GM21515 (cell line): ENCODE data around the gene OBP2A.

ENCODE experiments used
- ATAC-seq: cut with Tn5 transposase; IDR thresholded peaks from one replicate; pipeline ENCODE4 v1.9.1; 2021; ENCODE audit not compliant: unreplicated experiment

The OBP2A gene

DNA sequence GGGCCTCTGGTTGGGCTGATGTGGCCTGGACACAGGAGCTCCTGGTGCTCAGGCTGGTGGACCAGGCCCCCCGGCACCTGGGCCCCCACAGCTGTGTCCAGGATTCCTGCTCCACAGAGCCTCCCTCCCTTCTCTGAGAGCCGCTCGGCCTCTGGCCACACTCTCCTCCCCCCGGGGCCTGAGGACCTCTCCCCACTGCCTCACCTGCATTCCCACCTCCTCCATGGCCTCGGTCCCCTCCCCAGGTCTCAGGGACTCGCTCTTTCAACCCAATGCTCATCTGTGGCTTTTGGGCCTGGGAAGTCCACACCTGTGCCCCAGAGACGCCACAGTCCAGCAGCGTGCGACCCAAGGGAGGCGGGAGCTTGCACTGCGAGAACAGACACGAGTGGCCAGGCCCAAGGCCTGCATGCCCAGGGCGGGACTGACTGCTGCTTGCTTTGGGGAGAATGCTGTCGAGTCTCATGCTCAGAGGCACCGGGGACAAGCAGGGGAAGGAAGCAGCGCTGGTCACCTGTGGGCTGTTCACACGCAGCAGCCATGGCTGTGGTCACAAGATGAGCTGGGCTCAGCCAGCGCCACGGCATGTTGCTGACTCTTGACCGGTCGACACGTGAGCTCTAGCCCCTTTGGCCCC, 30.2 kb downstream of the OBP2A start:
- ATAC-seq: no peak

DNA sequence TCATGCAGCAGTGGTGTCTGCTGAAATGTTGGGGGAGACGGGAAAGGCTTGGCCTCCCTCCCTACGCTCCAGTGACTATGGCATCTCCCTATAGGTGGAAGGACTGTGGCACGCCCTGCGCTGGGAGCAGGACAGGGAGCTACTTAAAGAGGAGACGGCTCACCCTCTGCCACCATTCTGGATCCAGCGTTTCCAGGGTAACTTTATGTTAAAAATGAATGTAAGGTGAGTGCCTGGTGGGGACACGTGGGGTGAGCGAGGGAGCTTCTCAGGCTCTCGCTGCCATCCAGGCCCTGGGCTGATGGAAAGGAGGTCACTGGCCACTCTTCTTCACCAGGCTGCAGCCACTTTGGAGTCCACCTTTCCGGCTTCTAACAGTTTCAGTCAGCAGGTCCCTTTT, 31.3 kb downstream of the OBP2A start:
- ATAC-seq: no peak

DNA sequence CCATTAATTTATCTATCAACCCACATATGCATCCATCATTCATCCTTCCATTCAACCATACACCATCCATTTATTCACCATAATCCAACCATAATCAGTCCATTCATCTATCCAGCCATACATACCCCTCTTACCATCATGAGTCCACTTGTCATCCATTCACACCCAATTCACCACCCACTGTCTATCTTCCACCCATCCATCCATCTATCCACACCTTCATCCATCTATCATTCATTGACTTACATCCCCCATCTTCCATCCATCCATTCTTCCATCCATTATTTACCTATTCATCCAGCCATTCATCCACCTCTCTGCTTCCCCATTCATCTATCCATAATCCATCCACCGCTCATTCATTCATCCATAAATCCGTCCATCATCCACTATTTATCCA, 33.4 kb downstream of the OBP2A start:
- ATAC-seq: no peak

DNA sequence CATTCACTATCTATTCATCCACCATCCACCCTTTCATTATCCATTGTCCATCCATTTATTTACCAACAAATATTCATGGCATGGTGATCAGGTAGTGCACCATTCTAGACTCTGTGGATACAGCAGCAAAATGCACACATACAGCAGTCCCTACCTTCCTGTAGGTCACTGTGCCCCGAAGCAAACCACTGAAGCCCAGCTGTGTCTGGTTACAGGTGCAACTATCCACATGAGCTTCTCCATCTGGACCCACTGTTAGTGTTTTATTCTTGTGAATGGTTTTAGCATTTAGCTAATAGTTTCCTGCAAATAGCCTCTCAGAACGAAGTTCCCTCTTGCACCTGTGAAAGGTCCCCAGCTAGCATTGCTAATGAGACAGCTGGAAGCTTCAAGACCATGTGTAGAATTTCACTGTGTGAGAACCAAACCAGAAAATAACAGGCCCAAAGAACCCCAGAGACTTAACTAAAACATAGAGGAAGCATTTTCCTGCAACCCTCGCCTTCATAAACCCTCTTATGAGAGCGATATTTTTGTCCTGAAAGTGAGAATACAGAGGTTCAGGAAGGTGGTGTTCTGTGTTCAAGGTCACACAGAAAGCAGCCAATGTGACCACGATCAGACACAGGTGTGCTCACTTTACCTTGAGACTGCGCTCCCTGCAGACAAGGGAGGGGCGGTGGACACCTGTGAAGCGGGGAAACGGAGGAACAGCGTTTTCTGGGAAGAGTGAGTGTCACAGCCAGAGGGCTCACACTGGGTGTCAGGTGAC, 34.1 kb downstream of the OBP2A start:
- no peak for ATAC-seq

DNA sequence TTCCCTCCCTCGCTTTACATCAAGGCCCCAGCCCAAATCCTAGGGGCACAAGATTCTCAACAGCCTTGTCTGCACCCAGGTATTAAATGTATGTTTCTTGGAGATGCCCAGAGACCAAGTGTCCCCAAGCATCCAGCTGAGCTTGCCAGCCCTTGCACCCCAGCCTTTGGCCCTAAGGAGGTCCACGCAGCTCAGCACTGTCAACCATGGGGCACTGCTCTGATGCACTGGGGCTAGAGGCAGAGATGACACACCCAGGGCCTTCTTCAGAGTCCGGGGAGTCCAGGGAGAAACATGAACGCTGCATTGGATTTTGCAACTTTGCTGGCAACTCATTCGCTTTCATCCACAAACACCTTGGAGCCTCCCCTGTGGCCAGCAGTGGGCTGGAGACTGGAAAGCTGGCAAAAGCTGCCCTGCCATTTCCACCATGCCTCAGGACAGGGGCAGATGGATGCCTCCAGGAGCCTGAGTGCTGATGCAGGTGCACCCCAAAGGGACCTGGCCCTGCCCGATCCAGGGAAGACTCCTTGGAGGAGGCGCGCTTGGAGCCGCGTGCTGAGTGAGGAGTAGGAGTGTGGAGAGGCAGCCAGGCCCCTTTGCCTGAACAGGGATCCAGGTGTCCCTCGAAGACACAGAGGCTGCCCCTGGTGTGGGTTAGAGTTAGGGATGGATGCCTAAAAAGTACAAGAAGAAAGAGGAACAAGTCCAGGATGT, 34.9 kb downstream of the OBP2A start:
- no peak for ATAC-seq

DNA sequence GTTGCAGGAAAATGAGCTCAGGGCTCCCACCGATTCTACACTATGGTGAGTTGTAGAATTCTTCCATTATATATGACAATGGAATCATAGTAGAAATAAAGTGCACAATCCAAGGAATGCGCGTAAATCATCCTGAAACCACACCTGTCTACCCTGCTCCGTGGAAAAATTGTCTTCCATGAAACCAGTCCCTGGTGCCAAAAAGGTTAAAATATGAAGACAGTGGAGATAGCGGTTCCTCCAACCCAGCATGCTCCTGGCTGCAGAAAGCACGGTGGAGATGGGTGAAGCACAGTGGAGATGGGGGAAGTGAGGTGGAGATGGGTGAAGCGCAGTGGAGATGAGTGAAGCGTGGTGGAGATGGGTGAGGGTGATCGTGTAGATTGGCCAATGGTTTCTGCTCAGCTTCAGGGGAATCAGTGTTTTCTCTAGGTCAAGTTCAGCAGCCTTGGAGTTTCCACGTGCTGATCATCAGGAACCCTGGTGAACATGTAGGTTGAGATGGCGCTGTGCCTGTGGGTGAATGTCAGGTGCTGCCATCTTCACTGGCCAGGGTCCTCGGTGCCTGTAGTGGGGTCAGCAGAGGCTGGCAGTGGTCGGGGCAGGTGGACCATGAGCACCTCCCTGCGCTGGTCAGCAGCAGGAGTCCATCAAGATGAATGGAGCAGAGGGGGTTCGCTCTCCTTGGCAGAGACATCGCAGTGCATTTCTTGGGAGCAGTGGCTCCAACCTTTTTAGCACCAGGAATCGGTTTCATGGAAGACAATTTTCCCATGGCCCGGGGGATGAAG, 35.9 kb downstream of the OBP2A start:
- no peak for ATAC-seq

DNA sequence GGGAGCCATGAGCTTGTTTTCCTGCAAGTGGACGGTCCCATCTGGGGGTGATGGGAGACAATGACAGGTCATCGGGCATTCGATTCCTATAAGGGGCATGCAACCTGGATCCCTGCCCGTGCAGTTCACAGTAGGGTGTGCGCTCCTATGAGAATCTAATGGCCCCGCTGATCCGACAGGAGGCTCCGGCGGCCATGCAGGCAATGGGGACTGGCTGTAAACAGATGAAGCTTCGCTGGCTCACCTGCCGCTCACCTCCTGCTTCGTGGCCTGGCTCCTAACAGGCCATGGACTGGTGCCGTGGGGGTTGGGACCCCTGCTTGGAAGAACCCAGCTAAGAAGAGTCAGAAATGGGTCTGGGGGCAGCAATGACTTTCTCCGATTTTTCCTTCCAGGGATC, 36.6 kb downstream of the OBP2A start:
- no peak for ATAC-seq

DNA sequence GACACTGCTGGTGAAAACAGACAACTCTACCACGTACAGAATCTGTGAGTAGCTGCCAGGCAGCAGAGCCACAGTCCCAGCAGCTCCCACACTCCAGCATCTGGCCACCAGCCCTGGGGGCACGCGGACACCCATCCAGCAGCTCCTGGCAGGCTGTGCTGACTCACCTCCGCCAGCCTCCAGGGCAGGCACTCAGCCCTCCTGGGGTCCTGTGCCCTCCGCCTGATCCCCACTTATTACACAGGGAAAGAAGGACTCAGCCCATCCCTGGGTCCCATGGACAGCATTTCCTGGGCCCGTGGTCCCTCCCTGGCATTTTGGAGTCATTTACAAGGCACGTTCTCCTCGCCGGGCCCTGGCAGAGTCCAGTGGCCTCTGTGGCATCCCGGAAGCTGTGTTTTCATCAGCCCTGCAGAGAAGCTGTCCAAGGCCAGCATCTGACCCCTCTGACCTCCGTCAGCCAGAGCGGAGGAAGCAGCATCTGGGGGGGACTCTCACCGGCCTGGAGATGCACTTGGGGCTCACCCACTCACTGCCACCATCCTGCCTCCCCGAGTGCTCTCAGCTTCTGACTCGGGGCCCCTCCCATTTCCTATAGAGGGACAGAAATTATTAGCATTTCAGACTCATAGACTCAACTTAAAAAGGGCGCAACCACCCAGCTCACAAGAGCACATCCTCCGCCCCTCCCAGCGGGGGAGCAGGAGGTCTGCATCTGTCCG, 37.2 kb downstream of the OBP2A start:
- ATAC-seq: no peak

DNA sequence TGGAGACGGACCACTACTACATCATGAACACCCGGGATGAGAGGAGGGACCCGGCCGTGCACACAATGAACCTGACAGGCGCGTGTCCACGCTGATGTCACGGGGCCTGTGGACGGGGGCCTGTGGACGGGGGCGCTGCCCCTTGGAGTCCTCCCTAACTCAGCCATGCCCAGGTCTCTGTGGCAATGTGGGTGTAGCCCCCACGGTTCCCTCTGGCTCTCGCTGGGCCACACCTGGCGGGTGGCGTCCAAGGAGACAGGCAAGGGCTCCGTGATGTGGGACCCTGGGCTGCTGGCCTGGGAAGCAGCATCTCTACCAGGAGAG, 37.7 kb downstream of the OBP2A start:
- ATAC-seq: no peak

DNA sequence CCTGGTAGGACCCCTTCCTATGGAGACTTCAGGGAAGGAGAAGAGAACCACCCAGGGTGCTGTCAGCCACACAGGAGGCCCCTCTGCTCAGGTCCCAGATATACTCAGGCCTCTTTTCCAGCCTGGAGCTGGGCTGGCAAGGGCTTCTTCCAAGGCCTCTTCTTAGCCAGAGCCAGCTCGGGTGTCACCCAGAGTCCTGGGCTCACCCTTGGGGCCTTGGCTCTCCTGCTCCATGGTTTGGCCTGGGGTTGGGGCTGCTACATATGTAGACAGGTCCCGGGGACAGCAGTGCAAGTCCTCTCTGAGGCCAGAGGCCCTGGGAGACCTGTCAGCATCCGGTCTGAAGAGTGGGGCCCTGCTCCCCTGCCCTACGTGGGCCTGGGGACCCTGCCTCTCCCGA, 38.4 kb downstream of the OBP2A start:
- ATAC-seq: no peak

DNA sequence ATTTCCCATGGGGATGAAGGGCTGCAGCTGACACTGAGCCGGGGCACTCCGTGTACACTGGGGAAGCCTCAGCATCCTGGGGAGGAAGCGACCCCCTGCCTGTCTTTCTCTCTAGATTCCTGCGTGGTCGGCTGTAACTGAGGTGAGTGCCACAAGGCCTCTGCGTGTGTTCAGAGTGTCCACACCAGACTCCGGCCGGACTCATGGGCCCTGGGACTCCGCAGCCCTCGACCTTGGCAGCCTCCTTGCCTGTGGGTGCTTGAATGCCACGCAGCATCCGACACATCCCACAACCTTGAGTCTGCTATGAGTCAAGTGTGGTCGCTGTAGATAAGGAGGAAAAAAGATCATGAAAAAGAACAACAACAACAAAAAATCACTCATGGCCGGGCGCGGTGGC, 39.0 kb downstream of the OBP2A start:
- ATAC-seq: no peak

DNA sequence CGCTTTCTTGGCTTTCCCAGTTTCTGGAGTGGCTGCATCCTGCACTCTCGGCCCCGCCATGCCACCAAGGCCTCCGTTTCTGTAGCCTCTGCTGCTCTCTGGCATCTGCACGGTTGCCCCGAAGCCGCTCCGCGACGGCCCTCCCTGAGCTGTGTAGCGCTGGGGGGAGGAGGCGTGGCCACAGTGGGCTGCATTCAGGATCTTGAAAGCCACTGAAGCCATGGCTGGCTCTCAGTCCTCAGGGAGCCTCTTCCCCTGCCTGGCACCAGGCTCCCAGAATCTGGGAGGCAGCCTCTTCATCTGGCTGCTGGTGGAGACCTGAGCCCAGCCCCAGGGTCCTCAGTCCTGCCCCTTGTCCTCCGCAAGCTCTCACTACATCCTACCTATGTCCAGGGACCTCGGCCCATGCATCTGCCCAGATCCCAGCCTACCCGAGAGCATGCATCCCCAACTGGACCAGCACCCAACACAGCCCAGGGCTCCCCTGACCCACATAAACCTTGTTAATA, 40.7 kb downstream of the OBP2A start:
- ATAC-seq: no peak

DNA sequence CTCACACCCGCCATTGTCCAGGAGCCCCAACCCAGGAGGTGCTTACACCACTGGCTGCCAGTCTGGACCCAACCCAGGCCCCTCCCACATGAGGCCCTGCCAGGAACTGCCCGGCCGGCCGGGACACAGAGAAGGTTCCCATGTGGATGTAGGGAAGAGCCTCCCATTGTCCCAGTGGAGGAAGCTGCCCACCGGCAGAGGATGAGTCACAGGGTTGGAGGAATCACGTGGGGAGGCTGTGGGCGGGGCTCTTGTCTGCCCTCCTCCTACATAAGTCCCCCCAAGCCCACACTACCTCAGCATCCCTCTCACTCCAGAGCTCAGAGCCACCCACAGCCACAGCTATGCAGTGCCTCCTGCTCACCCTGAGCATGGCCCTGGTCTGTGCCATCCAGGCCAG, 41.7 kb downstream of the OBP2A start:
- no peak for ATAC-seq

DNA sequence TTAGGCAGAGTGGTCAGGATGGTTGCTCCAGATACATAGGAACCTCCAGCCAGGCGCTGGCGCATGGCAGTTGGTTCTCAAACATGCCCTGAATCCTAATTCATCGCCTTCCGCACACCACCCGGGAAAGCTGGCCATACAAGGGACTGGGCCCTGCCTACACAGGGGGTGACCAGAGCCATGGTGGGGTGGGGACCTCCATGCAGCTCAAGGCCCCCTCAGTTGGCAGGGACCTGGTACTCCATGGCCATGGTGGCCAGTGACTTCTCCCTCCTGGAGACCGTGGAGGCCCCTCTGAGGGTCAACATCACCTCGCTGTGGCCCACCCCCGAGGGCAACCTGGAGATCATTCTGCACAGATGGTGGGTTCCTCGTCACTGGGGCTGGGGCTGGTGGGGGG, 42.4 kb downstream of the OBP2A start:
- no peak for ATAC-seq

DNA sequence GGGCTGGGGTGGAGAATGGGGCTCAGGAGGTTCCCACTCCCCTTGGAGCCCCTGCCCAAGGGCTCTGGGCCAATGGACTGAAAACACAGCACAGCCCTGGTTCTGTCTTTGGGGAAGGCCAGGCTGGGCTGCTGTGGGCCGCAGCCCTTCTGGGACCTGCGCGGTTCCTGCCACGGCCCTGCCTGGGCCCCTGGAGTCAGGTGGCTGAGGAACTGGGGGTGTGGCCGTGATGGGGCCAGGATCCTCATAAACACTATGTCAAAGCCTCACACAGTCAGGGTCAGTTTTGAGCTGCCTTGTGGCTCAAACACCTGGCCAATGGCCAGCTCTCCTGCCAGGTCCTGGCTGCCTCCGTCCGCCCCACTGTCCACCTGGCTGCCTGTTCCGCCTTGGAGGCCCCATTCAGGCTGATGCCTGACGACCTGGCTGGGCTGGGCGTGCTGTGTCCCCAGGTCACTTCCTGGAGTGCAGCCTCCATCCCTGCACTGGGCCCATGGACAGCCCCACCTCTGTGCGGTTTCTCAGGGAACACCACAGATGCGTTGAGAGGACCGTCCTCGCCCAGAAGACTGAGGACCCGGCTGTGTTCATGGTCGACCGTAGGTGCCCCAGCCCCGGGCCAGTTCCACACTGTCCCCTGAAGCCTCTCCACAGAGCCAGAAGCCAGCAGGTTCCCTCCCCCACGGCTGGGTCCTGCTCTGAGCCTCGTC, 43.1 kb downstream of the OBP2A start:
- ATAC-seq: no peak

DNA sequence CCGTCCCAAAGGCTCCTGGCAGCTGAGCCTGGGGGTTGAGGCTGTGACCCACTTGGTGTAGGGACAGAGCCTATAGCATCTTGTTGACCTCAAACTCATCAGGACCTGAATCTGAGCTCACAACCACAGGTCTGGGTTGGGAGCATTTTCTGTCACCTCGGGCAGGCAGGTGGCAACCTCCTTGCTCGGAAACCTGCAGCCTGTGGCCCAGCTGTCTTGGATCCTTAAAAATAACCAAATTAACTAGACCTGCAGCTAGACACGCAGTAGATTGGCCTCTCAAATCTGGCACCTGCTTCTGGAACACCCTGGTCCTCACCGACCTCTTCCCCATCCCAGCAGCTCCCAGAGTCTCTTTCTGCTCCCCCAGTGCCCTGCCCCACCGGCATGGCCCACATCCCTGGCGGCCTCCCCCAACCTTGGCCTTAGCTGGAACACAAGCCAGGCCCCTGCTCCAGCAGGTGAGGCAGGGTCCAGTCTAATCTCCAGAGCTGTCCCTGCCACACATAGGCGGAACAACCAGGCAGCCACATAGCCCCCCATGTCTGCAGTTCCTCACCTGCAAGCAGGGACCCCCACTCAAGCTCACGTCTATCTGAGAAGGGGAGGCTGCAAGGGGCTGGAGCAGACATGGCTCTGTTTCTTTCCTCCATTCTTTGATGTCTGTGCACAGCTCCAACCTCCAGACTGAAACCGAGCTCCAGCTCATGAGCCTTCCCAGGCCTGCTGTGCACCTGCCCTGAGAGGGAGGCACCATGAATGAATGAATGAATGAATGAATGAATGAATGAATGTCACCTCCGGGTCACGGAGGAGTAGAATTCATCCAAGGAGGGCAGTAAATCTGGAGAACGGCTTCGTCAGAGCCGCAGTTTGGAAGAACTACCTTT, 43.9 kb downstream of the OBP2A start:
- no peak for ATAC-seq

DNA sequence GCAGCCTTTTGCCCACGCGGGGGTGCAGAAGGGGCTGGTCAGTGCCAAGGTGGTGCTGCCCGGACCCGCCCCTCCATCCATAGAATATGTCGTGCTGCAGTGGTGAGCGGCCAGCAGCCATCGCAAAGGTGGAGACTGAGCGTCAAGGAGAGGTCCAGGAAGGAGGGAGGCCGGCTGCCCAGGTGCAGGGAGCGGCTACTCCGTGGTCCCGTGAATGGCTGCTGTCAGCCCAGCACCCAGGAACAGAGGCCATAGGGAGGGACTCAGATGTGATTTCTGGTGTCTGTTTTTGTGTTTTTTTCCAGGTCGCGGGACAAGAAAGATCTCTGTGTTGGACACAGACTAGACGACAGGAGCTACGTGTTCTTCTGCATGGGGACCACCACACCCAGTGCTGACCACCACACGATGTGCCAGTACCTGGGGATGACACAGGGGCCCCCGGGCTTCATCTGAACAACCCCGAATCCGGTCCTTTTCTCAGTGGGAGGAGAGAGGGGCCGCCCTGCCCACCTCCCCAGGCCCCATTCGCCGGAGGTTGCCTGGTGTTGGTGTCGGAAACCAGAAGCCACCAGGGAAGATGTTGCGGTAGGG, 44.7 kb downstream of the OBP2A start:
- no peak for ATAC-seq

DNA sequence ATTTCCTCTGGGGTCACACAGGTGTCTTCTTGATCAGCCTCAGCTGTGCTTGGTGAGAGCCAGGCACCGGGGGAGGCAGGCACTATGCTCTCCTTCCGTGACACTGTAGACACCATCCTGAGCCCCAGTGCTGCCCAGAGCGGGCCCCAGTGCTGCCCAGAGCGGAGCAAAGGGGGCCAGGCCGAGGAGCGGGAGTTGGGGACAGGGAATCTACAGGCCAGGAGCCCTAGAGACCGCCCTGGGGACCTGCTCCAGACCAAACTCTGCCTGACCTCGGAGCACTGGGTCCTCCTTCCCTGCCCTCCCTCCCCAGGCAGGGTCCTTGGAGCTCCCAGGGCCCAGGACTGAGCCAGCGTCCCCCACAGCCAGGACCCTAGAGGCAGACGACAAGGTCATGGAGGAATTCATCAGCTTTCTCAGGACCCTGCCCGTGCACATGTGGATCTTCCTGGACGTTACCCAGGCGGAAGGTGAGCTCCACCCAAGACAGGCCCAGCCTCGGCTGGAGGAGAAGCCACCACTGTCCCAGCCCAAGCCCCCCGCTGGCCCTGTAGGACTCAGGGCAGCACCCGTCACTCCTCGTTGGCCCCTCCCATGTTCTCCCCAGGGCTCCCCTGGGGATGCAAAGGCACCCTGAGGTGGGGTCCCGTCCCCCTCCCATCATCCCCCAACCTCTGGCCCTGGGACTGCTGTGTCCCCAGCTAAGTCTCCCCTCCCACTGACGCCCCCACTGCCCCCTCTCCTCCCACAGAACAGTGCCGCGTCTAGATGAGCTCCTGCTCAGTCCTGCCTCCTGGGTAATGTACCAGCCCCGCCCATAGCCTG, 45.8 kb downstream of the OBP2A start:
- ATAC-seq: no peak
